Posterior vena cava (tissue), 2 donors: ENCODE measurements around the gene EIF4B. TPM values are rescaled to one million over a fixed set of nuclear protein-coding genes. Genes with fewer than 3 reads are reported as not detected.
A peak's percentile ranks its signal among the peaks of the same experiment; 100 is the strongest.

Experiments
- DNase-seq: peaks from one replicate; pipeline ENCODE4 v3.0.0-alpha.2; 2020; ENCODE audit warnings: low spot score
- intact Hi-C, 2 donors: fragments of 100-400 bp; cut with DNase I; formaldehyde crosslinking; loops; one replicate each; pipeline versions ENCODE4 v1.14.1 to v1.14.2; 2022 to 2023
- total RNA-seq, 2 donors: library from RNA; stranded (reverse); fragmentation: NEBNext Ultra II Directional; extraction: Animal tissue kit (Norgen Biotek cat#: 25700); gene quantifications; one replicate each; pipeline ENCODE4 v1.2.1, GENCODE V29; 2021
- donor health status: DM: yes; HTN: yes; CAD: no.
- donor health status: DM: yes; HTN: yes; CAD: no.

The EIF4B gene
- total RNA-seq, 2 donors from 2014 or later, result 311 to 314 TPM

DNA sequence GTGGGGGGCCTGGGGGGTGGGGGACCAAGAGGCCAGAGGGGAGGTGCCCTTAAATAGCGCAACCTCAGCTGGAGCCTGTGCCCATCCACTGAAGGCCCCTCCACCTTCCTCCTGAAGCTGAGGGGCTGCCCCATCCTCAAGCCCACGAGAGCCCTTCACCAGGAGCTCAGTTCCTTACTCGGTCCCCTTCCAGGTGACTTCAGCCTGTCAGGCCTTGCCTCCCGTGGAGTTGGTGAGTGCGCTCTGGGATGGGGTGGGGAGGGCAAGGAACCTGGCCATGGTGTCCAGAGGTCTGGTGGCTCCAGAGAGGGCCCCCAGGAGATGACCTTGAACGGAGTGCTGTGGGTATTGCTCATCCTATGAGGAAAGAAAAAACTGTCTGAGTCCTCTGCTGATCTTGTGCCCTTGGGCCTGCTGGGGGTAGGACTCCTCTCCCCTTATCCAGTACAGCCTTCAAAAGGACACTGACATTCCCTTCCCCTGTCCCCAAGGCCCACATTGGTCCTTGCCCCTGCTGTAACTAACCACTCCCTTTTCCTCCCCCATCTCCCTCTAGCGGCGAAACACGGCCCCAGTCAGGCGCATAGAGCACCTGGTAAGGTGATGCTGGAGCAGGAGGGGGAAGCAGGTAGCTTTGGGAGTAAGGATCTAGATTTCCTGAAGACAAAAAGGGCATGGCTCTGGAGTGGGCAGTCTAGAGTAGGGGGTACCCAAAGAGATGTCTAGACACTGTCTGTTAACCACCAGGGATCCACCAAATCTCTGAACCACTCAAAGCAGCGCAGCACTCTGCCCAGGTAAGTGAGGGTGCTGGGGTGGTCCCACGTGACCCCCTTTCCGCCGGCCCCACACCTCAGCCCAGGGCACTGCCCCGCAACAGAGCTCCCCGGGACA, 47.2 kb downstream of the EIF4B start:
- intact Hi-C loops, result no loop called here
- DNase-seq, result peak; percentile 86

DNA sequence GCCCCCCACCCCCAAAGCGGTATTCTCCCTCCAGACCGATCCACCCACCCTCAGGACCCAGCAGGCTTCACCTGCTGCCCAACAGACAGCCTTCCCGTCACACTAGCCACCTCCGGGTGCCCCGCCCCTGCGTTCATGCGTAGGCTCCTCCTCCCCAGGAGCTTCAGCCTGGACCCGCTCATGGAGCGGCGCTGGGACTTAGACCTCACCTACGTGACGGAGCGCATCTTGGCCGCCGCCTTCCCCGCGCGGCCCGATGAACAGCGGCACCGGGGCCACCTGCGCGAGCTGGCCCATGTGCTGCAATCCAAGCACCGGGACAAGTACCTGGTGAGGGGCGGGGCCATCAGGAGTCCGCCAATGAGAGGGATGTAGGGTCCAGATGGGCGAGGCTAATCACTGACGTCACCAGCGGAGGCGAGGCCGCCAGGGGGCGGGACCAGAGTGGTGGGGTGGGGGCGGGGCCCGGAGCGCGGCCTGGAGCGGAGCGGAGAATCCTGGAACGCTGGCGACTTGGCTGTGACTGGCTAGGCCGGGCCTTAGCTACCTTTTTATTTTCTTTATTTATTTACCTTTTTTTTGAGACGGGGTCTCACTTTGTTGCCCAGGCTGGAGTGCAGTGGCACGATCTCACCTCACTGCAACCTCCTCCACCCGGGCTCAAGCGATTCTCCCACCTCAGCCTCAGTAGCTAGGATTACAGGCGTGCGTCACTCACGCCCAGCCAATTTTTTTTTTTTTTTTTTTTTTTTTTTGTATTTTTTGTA, 48.0 kb downstream of the EIF4B start:
- peak; percentile 97 for DNase-seq
- intact Hi-C loops, result no loop called here

DNA sequence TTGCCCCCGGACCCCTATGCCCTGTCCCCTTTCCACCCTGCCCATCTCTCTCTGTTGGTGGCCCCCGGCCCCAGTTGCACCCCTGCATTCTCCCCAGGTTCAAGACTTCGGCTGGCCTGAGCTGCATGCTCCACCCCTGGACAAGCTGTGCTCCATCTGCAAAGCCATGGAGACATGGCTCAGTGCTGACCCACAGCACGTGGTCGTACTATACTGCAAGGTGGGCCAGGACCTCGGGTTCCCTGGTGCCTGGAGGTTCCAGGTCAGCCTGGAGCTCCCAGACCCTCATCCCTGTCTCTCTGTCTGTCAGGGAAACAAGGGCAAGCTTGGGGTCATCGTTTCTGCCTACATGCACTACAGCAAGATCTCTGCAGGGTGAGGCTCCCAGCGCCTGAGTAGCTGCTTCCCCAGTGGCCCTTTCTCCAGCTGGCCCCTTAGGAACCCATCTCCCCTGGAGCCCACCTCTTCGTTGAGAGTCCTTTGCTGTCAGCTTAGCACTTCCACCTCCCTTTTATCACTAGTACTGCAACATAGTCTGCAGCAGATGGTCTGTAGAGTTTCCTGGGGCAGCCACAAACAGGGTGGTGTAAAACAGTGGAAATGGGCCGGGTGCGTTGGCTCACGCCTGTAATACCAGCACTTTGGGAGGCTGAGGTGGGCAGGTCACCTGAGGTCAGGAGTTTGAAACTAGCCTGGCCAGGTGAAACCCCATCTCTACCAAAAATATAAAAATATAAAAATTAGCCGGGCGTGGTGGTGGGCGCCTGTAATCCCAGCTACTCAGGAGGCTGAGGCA, 49.4 kb downstream of the EIF4B start:
- intact Hi-C loops, result no loop called here
- DNase-seq, result no peak

DNA sequence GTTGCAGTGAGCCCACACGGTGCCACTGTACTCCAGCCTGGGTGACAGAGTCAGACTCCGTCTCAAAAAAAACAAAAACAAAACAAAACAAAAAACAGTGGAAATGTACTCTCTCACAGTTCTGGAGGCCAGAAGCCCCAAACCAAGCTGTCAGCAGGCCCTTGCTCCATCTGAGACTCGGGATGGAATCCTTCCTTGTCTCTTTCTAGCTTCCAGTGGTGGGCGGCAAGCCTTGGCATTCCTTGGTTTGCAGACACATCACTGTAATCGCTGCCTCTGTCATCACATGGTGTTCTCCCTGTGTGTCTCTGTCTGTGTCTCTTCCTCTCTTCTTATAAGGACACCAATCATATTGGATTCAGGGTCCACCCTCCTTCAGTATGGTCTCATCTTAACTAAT, 50.0 kb downstream of the EIF4B start:
- no peak for DNase-seq
- intact Hi-C loops, result no loop called here

DNA sequence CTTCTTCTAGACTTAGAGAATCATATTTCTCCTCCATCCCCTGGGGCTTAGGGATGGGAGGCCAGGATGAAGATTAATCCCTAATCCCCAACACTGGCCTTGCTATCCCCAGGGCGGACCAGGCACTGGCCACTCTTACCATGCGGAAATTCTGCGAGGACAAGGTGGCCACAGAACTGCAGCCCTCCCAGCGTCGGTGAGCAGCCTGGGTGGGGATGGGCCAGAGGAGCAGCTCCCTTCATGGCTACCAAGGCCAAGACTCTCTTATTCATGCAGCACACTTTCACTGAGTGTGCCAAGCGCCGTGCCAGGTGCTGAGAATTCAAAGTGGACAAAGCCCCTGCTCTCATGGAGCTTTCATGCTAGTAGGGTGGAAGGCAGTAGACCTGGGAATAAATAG, 50.6 kb downstream of the EIF4B start:
- intact Hi-C loops, result no loop called here

DNA sequence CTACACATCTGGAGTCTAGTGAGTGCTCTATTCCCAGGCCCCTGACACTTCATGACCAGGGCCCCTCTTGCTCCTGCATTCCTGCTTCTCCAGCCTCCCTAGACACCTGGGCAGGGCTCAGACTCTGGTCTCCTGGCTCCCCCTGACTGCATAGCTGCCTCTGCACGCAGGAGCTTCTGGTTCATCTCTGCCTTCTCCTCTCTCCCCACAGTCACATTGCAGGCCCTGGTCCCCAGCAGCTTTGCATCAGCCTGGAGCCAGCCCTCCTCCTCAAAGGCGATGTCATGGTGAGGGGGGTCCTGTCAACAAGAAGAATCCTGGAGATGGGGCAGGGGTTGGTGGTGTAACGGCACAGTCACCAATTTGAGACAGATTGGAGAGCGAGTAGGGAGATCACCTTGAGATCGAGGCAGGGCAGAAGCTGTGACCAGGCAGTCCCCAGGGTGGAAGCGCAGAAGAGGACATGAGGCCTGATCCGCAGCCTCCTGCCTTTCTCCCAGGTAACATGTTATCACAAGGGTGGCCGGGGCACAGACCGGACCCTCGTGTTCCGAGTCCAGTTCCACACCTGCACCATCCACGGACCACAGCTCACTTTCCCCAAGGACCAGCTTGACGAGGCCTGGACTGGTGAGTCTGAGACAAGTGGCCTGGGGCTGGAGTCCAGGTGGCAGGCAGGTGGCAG, 51.7 kb downstream of the EIF4B start:
- DNase-seq, result peak; percentile 83
- intact Hi-C loops, result no loop called here

More for the DNA sequence above, 50.6 kb downstream of the EIF4B start:
- DNase-seq, result no peak

DNA sequence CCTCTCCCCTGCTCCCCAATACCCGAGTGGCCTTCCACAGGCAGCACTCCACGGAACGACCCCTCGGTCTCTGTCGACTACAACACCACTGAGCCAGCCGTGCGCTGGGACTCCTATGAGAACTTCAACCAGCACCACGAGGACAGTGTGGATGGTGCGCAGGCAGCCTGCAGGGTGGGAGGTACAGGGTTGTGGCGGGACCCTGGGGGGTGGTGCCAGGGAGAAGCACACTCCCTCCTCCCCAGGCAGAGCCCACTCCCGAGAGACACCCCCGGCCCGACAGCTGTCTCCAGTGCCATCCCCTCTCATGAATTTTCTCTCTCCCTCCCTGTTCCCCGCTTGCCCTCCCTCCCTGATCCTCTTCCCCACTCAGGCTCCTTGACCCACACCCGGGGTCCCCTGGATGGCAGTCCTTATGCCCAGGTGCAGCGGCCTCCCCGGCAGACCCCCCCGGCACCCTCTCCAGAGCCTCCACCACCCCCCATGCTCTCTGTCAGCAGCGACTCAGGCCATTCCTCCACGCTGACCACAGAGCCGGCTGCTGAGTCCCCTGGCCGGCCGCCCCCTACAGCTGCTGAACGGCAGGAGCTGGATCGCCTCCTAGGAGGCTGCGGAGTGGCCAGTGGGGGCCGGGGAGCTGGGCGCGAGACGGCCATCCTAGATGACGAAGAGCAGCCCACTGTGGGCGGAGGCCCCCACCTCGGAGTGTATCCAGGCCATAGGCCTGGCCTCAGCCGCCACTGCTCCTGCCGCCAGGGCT, 52.6 kb downstream of the EIF4B start:
- intact Hi-C loops, result no loop called here
- DNase-seq, result peak; percentile 82

DNA sequence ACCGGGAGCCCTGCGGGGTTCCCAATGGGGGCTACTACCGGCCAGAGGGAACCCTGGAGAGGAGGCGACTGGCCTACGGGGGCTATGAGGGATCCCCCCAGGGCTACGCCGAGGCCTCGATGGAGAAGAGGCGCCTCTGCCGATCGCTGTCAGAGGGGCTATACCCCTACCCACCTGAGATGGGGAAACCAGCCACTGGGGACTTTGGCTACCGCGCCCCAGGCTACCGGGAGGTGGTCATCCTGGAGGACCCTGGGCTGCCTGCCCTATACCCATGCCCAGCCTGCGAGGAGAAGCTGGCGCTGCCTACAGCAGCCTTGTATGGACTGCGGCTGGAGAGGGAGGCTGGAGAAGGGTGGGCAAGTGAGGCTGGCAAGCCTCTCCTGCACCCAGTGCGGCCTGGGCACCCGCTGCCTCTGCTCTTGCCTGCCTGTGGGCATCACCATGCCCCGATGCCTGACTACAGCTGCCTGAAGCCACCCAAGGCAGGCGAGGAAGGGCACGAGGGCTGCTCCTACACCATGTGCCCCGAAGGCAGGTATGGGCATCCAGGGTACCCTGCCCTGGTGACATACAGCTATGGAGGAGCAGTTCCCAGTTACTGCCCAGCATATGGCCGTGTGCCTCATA, 53.3 kb downstream of the EIF4B start:
- DNase-seq, result peak; percentile 75
- intact Hi-C loops, result no loop called here

DNA sequence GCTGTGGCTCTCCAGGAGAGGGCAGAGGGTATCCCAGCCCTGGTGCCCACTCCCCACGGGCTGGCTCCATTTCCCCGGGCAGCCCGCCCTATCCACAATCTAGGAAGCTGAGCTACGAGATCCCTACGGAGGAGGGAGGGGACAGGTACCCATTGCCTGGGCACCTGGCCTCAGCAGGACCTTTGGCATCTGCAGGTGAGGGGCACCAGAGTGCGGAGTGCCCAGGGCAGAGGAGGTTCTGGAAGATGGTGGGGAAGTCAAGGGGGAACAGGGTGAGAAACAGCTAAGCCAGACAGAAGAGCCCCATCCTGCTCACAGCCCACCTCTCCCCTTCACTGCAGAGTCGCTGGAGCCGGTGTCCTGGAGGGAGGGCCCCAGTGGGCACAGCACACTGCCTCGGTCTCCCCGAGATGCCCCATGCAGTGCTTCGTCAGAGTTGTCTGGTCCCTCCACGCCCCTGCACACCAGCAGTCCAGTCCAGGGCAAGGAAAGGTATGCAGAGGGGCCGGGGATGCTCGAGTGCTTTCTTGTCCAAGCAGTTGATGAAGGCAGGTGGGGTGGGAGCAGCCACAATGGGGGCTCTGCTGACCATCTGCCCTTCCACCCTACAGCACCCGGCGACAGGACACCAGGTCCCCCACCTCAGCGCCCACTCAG, 53.9 kb downstream of the EIF4B start:
- intact Hi-C loops, result no loop called here

DNA sequence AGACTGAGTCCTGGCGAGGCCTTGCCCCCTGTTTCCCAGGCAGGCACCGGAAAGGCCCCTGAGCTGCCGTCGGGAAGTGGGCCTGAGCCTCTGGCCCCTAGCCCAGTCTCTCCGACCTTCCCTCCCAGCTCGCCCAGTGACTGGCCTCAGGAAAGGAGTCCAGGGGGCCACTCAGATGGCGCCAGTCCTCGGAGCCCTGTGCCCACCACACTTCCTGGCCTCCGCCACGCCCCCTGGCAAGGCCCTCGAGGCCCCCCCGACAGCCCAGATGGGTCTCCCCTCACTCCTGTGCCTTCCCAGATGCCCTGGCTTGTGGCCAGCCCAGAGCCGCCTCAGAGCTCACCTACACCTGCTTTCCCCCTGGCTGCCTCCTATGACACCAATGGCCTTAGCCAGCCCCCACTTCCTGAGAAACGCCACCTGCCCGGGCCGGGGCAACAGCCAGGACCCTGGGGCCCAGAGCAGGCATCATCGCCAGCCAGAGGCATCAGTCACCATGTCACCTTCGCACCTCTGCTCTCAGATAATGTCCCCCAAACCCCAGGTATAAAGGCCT, 54.5 kb downstream of the EIF4B start:
- DNase-seq, result peak; percentile 79
- intact Hi-C loops, result no loop called here

More for the DNA sequence above, 53.9 kb downstream of the EIF4B start:
- DNase-seq, result peak; percentile 80

DNA sequence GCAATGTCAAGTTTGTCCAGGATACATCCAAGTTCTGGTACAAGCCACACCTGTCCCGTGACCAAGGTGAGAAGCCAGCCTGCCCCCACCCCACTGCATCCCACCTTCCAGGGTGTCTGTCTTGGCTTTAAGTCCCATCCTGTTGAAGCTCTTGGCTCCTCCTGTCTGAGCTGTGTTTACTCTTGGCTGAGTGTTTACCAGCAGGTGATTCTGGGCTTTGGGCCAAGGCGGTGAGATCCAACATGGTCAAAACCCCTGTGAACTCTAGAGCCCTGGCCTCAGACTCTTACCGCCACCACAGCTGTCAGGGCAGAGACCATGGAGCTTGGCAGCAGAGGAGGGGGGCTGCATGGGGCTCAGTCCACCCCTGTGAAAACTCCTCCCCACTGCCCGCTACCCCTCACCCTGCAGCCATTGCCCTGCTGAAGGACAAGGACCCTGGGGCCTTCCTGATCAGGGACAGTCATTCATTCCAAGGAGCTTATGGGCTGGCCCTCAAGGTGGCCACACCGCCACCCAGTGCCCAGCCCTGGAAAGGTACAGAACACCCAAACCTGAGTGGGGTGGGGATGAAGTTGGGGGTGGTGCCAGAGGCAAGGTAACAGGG, 55.3 kb downstream of the EIF4B start:
- intact Hi-C loops, result no loop called here
- DNase-seq, result peak; percentile 76

DNA sequence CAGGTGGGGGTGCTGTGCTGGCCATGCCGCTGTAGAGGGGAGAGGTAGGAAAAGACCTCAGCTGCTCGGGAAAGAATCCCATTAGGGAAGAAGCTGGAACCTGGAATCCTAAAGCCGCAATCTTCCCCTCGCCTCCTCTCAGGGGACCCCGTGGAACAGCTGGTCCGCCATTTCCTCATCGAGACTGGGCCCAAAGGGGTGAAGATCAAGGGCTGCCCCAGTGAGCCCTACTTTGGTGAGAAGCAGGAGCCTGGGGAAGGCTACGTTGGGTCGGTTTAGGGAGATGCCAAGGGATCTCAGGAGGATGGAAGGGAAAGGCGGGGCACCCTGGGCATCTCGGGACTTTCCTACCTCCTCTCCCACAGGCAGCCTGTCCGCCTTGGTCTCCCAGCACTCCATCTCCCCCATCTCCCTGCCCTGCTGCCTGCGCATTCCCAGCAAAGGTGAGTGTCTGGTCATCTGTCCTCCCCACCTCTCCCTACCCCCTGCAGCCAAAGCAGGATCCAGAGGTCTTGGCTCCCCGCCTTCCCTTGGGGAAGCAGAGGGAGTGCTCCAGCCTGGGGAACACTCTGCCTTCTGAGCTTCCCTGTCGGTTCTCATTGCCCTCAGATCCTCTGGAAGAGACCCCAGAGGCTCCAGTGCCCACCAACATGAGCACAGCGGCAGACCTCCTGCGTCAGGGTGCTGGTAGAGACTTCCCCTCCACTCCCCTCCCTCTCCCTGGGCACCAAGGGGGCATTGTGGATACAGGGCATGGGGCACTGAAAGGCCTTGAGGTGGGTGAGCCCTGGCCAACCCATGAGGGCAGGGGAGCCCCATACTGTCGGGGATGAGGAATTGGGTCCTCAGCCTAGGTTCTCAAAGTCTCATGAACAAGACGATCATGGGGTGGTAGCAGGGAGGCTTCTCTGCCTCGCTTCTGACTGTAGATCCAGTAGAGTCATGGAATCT, 56.0 kb downstream of the EIF4B start:
- intact Hi-C loops, result no loop called here
- peak; percentile 74 for DNase-seq

DNA sequence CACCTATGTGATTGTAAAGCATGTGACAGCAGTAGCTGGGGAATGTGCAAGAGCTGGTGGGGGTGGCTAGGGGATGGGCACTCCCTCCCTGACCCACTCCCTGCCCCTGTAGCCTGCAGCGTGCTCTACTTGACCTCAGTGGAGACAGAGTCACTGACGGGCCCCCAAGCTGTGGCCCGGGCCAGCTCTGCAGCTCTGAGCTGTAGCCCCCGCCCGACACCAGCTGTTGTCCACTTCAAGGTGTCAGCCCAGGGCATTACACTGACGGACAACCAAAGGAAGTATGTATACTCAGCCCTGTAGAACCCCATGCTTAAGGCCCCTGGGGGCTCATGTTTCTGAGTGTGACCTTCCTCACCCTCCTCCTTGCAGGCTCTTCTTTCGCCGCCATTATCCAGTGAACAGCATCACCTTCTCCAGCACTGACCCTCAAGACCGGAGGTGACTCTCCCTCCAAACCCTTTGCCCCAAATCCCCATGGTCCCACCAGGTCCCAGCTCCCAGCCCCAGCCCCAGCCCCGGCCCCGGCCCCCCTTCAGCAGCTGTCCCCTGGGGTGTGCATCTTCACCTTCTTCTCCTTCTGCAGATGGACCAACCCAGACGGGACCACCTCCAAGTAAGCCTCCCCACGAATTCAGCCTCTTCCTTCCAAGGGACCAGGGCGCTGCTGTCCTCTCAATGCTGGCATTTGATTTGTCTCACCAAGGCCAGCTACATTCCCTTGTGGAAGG, 56.9 kb downstream of the EIF4B start:
- DNase-seq, result peak; percentile 76
- intact Hi-C loops, result no loop called here

DNA sequence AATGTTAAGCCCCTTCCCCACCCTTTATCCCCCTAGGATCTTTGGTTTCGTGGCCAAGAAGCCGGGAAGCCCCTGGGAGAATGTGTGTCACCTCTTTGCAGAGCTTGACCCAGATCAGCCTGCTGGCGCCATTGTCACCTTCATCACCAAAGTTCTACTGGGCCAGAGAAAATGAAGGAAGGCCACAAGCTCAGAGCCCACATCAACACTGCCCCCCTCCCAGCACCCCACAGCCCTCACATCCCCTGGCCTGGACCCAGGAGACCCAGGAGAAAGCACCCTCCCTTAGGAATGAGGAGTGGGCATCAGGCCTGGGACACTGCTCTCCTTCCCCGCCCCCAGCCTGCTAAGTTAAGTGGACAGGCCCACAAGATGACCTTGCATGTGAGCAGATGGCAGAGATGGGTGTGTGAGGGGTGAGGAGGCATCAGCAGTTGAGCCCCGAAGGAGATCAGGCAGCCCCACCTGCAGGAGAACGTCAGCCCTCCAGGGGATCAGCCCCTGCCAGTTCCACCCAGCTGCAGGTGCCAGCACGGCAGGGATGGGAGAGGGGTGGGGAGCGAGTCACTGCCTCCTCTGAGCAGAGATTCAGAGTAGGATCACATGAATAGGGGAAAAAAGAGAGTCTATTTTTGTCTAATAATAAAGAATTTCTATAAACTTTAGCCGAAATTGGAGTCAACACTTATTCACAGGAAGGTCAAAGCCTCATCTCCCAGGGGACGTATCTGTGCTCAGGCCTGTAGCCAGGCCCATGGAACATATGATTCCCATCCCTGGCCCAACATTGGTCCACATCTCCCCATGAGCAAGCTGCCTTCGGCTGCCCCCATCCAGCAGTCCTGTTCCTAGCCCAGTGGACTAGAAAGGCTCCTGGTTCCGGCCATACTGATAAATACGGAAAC, 57.7 kb downstream of the EIF4B start:
- intact Hi-C loops, result no loop called here
- DNase-seq, result peak; percentile 91
